ENCODE measurements around the gene MBD2. TPM values are rescaled to one million over a fixed set of nuclear protein-coding genes. Genes with fewer than 3 reads are reported as not detected.

The MBD2 gene
- total RNA-seq, 2 experiments from 2014 or later = 39.2 to 176 TPM

- Histone ChIP-seq H3K4me3 (ENCODE audit: low read depth, low read length, poor library complexity, severe bottlenecking) (no peak overlapping the region), H3K9me3 (ENCODE audit: low read length) (no peaks in the 10 kb centered on the region), H3K4me2 (ENCODE audit: low read length) (no peak overlapping the region), H4K20me1 (ENCODE audit: insufficient read depth, low read length) (no peaks in the 10 kb centered on the region), H3K79me2 (ENCODE audit: insufficient read depth, low read depth, low read length) (no peaks in the 10 kb centered on the region; the same call in 1 of the 2 replicates), H2AFZ (ENCODE audit: low read length) (no peak overlapping the region), H3K27ac (ENCODE audit: low read depth, low read length, poor library complexity, severe bottlenecking) (no peak overlapping the region), H3K36me3 (ENCODE audit: insufficient read depth, low read length) (peaks cover 97% of the 10 kb centered on the region), H3K9me2 (ENCODE audit: insufficient read depth, low read length) (no peaks in the 10 kb centered on the region), H3K4me1 (ENCODE audit: insufficient read depth, low read length, poor library complexity, severe bottlenecking) (no peaks in the 10 kb centered on the region)
- POLR2A ChIA-PET = interaction anchor here (1.1 kb wide), 1 partner anchor 7 kb away, joined by 3 read pairs; no protein-coding TSS in a partner anchor
- no TSS peak for BruUV-seq (replicated peaks)
- TF ChIP-seq EZH2phosphoT487 (IDR thresholded peaks at IDR 0.05; ENCODE audit: borderline replicate concordance, low read depth, low read length) = no peak
- TF ChIP-seq, protein P1, sequence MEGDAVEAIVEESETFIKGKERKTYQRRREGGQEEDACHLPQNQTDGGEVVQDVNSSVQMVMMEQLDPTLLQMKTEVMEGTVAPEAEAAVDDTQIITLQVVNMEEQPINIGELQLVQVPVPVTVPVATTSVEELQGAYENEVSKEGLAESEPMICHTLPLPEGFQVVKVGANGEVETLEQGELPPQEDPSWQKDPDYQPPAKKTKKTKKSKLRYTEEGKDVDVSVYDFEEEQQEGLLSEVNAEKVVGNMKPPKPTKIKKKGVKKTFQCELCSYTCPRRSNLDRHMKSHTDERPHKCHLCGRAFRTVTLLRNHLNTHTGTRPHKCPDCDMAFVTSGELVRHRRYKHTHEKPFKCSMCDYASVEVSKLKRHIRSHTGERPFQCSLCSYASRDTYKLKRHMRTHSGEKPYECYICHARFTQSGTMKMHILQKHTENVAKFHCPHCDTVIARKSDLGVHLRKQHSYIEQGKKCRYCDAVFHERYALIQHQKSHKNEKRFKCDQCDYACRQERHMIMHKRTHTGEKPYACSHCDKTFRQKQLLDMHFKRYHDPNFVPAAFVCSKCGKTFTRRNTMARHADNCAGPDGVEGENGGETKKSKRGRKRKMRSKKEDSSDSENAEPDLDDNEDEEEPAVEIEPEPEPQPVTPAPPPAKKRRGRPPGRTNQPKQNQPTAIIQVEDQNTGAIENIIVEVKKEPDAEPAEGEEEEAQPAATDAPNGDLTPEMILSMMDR (conservative IDR thresholded peaks at IDR 0.05; ENCODE audit: low read length) = no peak
- CTCF ChIA-PET (ENCODE audit: unreplicated experiment) = no interaction called here
- DNase-seq (ENCODE audit: low spot score) = no peak
- intact Hi-C loops (cut with micrococcal nuclease; ENCODE audit: unreplicated experiment) = no loop called here
Observed at GRCh38 chr18:54157646-54158385, 66.7 kb downstream of the MBD2 start.

- intact Hi-C loops (cut with micrococcal nuclease; ENCODE audit: unreplicated experiment) = no loop called here
- Histone ChIP-seq H3K9me3 (ENCODE audit: low read length) (no peaks in the 10 kb centered on the region), H3K9me2 (ENCODE audit: insufficient read depth, low read length) (no peaks in the 10 kb centered on the region), H3K36me3 (ENCODE audit: insufficient read depth, low read length) (peaks cover 94% of the 10 kb centered on the region), H3K27ac (ENCODE audit: low read depth, low read length, poor library complexity, severe bottlenecking) (no peak overlapping the region), H4K20me1 (ENCODE audit: insufficient read depth, low read length) (no peaks in the 10 kb centered on the region), H3K4me1 (ENCODE audit: insufficient read depth, low read length, poor library complexity, severe bottlenecking) (no peaks in the 10 kb centered on the region), H2AFZ (ENCODE audit: low read length) (no peak overlapping the region), H3K79me2 (ENCODE audit: insufficient read depth, low read depth, low read length) (no peaks in the 10 kb centered on the region), H3K4me3 (ENCODE audit: low read depth, low read length, poor library complexity, severe bottlenecking) (no peak overlapping the region), H3K4me2 (ENCODE audit: low read length) (no peak overlapping the region)
- POLR2A ChIA-PET = interaction anchor here (0.6 kb wide), 1 partner anchor 13 kb away, joined by 3 read pairs; no protein-coding TSS in a partner anchor
- no peak for DNase-seq (ENCODE audit: low spot score)
- BruUV-seq (replicated peaks) = no TSS peak
- CTCF ChIA-PET (ENCODE audit: unreplicated experiment) = no interaction called here
- TF ChIP-seq, protein P1 (conservative IDR thresholded peaks at IDR 0.05; ENCODE audit: low read length) = no peak
- no peak for TF ChIP-seq EZH2phosphoT487 (IDR thresholded peaks at IDR 0.05; ENCODE audit: borderline replicate concordance, low read depth, low read length)
Observed at GRCh38 chr18:54155412-54155811, 69.1 kb downstream of the MBD2 start.

GRCh38 chr18:54154231-54154630, 70.2 kb downstream of the MBD2 start:
- BruUV-seq (replicated peaks) = no TSS peak
- ChIA-PET CTCF (ENCODE audit: unreplicated experiment) (no interaction called here), POLR2A (no interaction called here)
- Histone ChIP-seq H3K27ac (ENCODE audit: low read depth, low read length, poor library complexity, severe bottlenecking) (no peak overlapping the region), H3K9me3 (ENCODE audit: low read length) (no peaks in the 10 kb centered on the region), H3K36me3 (ENCODE audit: insufficient read depth, low read length) (peaks cover 84% of the 10 kb centered on the region), H3K79me2 (ENCODE audit: insufficient read depth, low read depth, low read length) (no peaks in the 10 kb centered on the region), H3K9me2 (ENCODE audit: insufficient read depth, low read length) (no peaks in the 10 kb centered on the region), H3K4me2 (ENCODE audit: low read length) (no peak overlapping the region), H4K20me1 (ENCODE audit: insufficient read depth, low read length) (no peaks in the 10 kb centered on the region), H2AFZ (ENCODE audit: low read length) (no peak overlapping the region), H3K4me1 (ENCODE audit: insufficient read depth, low read length, poor library complexity, severe bottlenecking) (no peaks in the 10 kb centered on the region), H3K4me3 (ENCODE audit: low read depth, low read length, poor library complexity, severe bottlenecking) (no peak overlapping the region)
- TF ChIP-seq, protein P1 (conservative IDR thresholded peaks at IDR 0.05; ENCODE audit: low read length) = no peak
- TF ChIP-seq EZH2phosphoT487 (IDR thresholded peaks at IDR 0.05; ENCODE audit: borderline replicate concordance, low read depth, low read length) = no peak
- intact Hi-C loops (cut with micrococcal nuclease; ENCODE audit: unreplicated experiment) = no loop called here
- no peak for DNase-seq (ENCODE audit: low spot score)
